Stimulated activated CD4-positive, alpha-beta T cell treated with anti-CD3 and anti-CD28 coated beads, TNF-alpha, amount 100 ng/mL, for 48 hours (primary cell): ENCODE measurements around the gene KLK2.

ENCODE experiments used
- DNase-seq, 3 donors: peaks; one replicate each; pipeline ENCODE4 v3.0.0-alpha.2; 2020; ENCODE audit warnings: low read depth in 3 of 3

Gene KLK2

GRCh38 chr19:50850738-50851137, 22.5 kb upstream of the KLK2 start:
- no peak for DNase-seq

GRCh38 chr19:50851620-50852019, 21.6 kb upstream of the KLK2 start:
- no peak for DNase-seq

DNA sequence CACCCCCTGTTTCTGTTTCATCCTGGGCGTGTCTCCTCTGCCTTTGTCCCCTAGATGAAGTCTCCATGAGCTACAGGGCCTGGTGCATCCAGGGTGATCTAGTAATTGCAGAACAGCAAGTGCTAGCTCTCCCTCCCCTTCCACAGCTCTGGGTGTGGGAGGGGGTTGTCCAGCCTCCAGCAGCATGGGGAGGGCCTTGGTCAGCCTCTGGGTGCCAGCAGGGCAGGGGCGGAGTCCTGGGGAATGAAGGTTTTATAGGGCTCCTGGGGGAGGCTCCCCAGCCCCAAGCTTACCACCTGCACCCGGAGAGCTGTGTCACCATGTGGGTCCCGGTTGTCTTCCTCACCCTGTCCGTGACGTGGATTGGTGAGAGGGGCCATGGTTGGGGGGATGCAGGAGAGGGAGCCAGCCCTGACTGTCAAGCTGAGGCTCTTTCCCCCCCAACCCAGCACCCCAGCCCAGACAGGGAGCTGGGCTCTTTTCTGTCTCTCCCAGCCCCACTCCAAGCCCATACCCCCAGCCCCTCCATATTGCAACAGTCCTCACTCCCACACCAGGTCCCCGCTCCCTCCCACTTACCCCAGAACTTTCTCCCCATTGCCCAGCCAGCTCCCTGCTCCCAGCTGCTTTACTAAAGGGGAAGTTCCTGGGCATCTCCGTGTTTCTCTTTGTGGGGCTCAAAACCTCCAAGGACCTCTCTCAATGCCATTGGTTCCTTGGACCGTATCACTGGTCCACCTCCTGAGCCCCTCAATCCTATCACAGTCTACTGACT, 18.4 kb upstream of the KLK2 start, which contains the start of gene KLK3:
KLK3 (plus strand) TSS at position 280 of the 775 bp plus-strand sequence; CDS start at position 321, 41 bp downstream.
- DNase-seq = no peak

DNA sequence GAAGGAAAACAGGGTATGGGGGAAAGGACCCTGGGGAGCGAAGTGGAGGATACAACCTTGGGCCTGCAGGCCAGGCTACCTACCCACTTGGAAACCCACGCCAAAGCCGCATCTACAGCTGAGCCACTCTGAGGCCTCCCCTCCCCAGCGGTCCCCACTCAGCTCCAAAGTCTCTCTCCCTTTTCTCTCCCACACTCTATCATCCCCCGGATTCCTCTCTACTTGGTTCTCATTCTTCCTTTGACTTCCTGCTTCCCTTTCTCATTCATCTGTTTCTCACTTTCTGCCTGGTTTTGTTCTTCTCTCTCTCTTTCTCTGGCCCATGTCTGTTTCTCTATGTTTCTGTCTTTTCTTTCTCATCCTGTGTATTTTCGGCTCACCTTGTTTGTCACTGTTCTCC, 15.9 kb upstream of the KLK2 start:
- no peak for DNase-seq

- no peak for DNase-seq
These were observed 14.4 kb upstream of the KLK2 start for GRCh38 chr19:50858886-50859285.

DNA sequence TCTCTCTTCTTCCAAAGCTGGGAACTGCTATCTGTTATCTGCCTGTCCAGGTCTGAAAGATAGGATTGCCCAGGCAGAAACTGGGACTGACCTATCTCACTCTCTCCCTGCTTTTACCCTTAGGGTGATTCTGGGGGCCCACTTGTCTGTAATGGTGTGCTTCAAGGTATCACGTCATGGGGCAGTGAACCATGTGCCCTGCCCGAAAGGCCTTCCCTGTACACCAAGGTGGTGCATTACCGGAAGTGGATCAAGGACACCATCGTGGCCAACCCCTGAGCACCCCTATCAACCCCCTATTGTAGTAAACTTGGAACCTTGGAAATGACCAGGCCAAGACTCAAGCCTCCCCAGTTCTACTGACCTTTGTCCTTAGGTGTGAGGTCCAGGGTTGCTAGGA, 13.4 kb upstream of the KLK2 start:
- DNase-seq = no peak

- no peak for DNase-seq
These were observed 12.2 kb upstream of the KLK2 start for GRCh38 chr19:50861010-50861409.

- no peak for DNase-seq
These were observed 11.5 kb upstream of the KLK2 start for GRCh38 chr19:50861496-50862286.

DNA sequence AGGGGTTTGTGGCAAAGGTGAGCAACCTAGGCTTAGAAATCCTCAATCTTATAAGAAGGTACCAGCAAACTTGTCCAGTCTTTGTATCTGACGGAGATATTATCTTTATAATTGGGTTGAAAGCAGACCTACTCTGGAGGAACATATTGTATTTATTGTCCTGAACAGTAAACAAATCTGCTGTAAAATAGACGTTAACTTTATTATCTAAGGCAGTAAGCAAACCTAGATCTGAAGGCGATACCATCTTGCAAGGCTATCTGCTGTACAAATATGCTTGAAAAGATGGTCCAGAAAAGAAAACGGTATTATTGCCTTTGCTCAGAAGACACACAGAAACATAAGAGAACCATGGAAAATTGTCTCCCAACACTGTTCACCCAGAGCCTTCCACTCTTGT, 3.8 kb upstream of the KLK2 start:
- no peak for DNase-seq

DNA sequence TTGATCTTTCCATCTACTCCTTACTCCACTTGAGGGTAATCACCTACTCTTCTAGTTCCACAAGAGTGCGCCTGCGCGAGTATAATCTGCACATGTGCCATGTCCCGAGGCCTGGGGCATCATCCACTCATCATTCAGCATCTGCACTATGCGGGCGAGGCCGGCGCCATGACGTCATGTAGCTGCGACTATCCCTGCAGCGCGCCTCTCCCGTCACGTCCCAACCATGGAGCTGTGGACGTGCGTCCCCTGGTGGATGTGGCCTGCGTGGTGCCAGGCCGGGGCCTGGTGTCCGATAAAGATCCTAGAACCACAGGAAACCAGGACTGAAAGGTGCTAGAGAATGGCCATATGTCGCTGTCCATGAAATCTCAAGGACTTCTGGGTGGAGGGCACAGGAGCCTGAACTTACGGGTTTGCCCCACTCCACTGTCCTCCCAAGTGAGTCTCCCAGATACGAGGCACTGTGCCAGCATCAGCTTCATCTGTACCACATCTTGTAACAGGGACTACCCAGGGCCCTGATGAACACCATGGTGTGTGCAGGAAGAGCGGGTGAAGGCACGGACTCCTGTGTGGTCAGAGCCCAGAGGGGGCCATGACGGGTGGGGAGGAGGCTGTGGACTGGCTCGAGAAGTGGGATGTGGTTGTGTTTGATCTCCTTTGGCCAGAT, 2.7 kb upstream of the KLK2 start:
- peak in 2 of 3 donors; percentile 13 to 41 for DNase-seq

DNA sequence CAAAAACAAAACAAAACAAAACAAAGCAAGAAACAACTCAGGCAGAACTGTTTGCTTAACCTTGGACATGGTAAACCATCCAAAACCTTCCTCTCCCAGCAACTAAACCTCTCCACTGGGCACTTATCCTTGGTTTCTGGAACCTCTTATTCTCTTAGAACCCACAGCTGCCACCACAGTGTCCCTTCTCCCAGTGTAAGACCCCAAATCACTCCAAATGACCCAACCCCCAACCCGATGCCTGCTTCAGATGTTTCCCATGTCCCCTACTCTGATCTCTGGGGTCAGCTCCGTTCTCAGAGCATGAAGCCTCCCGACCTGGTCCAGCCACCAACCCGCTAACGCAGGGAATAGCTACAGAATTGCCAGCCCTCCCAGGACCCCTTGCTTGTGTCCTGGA, 972 bp downstream of the KLK2 start:
- no peak for DNase-seq

DNA sequence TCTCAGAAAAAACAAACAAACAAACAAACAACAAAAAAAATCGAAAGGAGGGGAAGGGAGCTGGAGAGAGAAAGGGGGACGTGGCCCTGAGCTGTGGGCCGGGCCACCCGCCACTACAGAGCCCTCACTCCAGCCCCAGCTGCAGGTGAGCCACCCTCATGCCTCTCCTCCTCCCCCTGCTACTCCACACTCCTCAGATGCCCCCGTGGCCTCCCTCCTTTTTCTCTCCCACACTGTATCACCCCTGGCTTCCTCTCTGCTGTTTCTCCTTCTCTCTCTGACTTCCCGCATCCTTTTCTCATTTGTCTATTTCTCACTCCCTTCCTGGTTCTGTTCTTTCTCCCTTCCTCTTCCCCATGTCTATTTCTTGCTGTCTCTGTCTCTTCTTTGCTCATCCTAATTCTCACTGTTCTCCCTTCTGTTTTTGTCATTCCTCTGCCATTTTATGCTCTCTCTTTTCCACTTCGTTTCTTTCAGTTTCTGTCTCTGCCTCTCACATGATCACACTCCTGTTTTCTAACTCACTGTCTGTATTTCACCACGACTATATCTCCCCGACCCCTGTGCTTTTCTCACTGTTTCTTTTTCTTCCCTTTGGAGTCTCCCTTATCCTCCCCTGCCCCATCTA, 2.7 kb downstream of the KLK2 start:
- DNase-seq = no peak

DNA sequence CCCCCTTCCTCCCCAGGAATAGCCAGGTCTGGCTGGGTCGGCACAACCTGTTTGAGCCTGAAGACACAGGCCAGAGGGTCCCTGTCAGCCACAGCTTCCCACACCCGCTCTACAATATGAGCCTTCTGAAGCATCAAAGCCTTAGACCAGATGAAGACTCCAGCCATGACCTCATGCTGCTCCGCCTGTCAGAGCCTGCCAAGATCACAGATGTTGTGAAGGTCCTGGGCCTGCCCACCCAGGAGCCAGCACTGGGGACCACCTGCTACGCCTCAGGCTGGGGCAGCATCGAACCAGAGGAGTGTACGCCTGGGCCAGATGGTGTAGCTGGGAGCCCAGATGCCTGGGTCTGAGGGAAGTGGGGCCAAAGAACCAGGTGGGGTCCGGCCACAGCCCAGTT, 3.2 kb downstream of the KLK2 start:
- no peak for DNase-seq

DNA sequence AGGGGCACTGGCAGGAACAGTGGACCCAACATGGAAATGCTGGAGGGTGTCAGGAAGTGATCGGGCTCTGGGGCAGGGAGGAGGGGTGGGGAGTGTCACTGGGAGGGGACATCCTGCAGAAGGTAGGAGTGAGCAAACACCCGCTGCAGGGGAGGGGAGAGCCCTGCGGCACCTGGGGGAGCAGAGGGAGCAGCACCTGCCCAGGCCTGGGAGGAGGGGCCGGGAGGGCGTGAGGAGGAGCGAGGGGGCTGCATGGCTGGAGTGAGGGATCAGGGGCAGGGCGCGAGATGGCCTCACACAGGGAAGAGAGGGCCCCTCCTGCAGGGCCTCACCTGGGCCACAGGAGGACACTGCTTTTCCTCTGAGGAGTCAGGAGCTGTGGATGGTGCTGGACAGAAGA, 4.1 kb downstream of the KLK2 start:
- DNase-seq = no peak

DNA sequence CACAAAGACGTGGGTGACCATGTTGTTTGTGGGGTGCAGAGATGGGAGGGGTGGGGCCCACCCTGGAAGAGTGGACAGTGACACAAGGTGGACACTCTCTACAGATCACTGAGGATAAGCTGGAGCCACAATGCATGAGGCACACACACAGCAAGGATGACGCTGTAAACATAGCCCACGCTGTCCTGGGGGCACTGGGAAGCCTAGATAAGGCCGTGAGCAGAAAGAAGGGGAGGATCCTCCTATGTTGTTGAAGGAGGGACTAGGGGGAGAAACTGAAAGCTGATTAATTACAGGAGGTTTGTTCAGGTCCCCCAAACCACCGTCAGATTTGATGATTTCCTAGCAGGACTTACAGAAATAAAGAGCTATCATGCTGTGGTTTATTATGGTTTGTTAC, 5.6 kb downstream of the KLK2 start:
- no peak for DNase-seq

GRCh38 chr19:50880241-50880640, 7.0 kb downstream of the KLK2 start:
- no peak for DNase-seq

GRCh38 chr19:50882188-50882587, 8.9 kb downstream of the KLK2 start:
- no peak for DNase-seq

- DNase-seq = no peak
These were observed 16.4 kb downstream of the KLK2 start for GRCh38 chr19:50889638-50890037.

GRCh38 chr19:50890422-50891252, 17.4 kb downstream of the KLK2 start:
- no peak for DNase-seq

DNA sequence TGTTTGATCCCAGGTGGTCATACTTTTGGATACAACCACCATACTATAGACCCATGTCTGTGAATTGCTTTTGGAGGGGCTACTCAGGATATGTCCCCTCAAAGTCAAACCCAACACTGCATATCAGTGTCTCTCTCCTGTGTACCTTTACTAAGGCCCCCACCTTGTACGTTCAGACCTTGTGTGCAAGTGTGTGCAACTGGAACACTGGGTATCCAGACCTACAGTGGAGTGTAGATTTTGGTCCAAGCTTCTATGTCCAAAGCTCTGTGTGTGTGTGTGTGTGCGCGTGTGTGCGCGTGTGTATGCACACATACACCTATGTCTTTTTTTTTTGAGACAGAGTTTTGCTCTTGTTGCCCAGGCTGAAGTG, 18.0 kb downstream of the KLK2 start:
- no peak for DNase-seq

- DNase-seq = no peak
These were observed 20.0 kb downstream of the KLK2 start for GRCh38 chr19:50893047-50893736.
